NCI-H1930 (cell line): ENCODE data around the gene SNX32.
"Not testable (repeated sequence)": the region's sequence is repeated elsewhere in the genome, so short reads cannot be mapped to it uniquely, and the experiment has no call there.

ENCODE experiments used
- DNase-seq, 2 experiments: peaks; one replicate each; lab custom pipeline; 2025; lab: John Stamatoyannopoulos, UW

SNX32 gene

DNA sequence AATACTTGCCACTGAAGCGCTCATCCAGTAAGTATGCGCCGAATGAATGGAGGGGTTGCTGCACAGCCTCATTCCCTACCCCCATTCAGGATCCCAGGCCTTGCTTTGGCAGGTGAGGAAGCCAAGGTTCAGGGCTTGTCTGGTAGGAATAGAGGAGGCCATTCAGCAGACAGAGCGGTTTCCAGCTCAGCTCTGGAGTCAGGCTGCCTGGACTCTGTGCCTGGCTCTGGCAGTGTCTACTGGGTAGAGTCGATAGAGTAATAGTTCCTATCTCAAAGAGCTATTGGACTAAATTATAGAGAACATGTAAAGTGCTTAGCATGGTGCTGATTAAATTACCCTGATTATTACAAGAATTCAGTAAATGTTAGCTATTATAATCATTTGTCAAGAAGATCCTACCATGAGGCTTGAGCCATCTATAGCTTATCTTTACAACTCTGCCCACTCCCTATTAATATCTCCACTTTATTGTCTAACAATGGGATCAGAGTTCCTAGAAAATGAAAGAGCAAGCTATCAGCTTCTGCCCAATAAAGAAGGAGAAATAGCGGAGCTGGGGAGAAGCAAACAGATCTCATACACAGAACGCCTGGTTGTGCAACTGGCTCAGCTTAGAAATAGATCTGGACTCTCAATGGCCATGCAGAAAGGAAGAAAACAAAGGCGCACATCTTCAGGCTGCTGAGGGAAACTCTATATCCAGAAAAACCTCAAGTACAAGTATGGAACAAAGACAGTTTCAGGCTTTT, 6.6 kb upstream of the SNX32 start:
- no peak for DNase-seq

DNA sequence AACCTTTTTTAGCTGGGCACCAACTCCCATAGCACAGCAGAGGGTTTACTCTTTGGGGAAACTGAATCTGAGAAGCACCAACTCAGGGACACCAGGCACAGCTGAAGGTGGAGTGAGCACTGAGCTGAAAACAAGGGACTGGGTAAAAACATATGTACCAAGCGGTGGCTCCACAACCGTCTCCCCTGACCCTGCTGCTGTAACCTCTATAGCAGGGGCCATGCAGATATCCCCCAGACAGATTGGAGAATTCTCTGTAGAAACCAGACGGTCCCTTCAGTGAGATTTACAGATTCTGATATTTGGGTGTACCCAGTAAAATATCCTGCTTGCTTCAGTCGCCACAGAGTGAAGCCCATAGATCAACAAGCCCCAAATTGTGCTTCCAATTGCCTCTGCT, 4.3 kb upstream of the SNX32 start:
- no peak for DNase-seq

DNA sequence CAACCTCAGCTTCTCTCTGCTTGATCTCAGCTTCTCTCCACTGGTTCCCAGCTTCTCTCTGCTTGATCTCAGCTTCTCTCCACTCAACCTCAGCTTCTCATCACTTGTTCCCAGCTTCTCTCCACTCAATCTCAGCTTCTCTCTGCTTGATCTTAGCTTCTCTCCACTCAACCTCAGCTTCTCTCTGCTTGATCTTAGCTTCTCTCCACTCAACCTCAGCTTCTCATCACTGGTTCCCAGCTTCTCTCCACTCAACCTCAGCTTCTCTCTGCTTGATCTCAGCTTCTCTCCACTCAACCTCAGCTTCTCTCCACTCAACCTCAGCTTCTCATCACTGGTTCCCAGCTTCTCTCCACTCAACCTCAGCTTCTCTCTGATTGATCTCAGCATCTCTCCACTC, 1.5 kb upstream of the SNX32 start:
- DNase-seq = not testable (repeated sequence)

- DNase-seq = no peak
Measured at GRCh38 chr11:65834202-65834601, 439 bp downstream of the SNX32 start.

GRCh38 chr11:65842144-65842543, 8.4 kb downstream of the SNX32 start:
- no peak for DNase-seq

- DNase-seq = no peak
Measured at GRCh38 chr11:65843811-65844210, 10.0 kb downstream of the SNX32 start.

DNA sequence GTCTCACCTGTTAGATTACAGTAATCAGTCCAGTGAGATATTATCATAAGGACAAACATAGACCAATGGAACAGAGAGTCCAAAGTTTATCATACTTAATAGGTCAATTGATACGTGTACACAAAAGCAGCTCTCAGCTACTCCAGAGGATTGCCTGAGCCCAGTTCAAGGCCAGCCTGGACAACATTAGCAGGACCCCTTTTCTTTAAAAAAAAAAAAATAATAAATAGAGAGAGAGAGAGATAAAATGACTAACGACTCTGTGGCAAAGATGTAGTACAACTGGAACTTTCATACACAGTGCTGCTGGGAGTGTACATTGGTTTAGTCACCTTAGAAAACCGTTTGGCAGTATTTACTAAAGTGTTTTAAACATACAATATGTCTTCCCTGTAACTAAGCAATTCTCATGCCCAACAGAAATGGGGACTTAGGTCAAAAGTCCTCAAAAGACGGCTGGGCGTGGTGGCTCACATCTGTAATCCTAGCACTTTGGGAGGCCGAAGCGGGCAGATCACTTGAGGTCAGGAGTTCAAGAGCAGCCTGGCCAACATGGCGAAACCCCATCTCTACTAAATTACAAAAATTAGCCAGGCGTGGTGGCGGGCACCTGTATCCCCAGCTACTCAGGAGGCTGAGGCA, 10.6 kb downstream of the SNX32 start:
- no peak for DNase-seq

- no peak for DNase-seq
Measured at GRCh38 chr11:65847746-65848145, 14.0 kb downstream of the SNX32 start.

- DNase-seq = not testable (repeated sequence)
Measured at GRCh38 chr11:65848693-65849092, 14.9 kb downstream of the SNX32 start.

- DNase-seq = no peak
Measured at GRCh38 chr11:65849366-65849765, 15.6 kb downstream of the SNX32 start.

- no peak for DNase-seq
Measured at GRCh38 chr11:65849771-65850216, 16.0 kb downstream of the SNX32 start.

GRCh38 chr11:65850217-65851082, 16.7 kb downstream of the SNX32 start:
- no peak for DNase-seq

DNA sequence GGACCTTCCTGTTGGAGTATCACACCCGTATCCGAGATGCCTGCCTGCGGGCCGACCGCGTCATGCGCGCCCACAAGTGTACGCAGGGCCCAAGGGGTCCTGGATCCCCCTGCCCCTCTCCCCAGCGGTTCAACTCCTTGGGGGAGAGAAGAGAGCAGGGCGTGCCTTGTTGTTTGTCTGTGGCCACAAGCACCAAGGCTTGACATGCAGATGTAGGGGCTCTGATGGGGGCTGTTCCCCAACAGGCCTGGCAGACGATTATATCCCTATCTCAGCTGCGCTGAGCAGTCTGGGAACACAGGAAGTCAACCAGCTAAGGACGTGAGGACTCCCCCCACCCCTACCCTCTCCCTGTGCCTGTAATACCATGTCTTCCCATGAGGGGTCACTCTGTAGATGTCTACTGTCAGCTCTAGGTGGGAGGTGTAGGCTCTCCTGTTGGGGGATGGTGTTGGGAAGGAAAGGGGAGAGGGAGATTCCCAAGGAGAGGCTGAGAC, 17.4 kb downstream of the SNX32 start:
- DNase-seq = no peak

GRCh38 chr11:65851811-65852507, 18.2 kb downstream of the SNX32 start:
- DNase-seq = no peak

GRCh38 chr11:65852508-65853245, 18.9 kb downstream of the SNX32 start:
- DNase-seq = no peak

GRCh38 chr11:65853246-65853979, 19.6 kb downstream of the SNX32 start:
- no peak for DNase-seq

- DNase-seq = no peak
Measured at GRCh38 chr11:65854161-65854592, 20.4 kb downstream of the SNX32 start.

DNA sequence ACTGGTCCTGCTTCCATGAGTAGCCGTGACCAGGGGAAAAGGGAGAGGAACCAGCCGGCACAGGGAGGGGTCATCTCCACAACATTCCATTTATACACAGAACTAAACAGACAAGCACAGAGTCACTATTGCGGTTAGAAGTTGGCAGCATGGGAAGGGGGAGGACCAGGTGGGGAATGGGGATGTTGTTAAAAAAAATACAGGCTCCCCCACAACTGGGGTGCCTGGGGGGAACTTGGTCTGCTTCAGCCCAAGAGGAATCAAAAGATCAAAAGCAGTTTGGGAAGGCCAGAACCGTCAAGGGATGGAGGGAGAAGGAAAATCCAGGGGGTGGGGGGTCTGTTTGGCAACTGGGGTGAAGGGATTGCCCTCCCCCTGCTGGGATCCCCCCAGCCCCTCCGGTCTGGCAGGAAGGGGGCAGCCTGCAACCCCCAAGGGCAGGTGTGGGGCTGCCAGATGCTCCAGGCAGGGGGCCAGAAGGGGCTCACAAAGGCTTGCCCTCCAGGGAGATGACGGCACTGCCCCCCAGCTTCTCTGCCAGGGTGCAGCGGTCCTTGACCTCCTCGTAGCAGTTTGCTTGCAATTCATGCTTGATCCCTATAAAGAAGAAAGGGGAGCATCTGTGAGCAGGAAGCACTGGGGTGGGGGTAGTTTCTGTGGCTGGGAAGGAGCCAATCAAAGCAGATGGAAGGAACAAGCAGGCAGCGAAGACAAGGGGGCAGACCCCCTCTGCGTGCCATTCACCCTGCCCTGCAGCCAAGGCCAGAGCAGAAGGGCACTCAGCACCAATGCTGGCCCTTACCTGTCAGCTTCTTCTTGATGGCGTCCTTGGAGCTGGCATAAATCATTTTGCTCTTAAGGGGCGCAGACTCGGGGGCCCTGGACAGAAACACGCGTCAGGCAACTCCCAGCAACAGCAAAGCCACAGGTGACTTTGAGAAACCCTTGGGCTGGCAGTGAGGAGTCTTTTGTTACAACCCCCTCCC, 21.4 kb downstream of the SNX32 start:
- DNase-seq = no peak

DNA sequence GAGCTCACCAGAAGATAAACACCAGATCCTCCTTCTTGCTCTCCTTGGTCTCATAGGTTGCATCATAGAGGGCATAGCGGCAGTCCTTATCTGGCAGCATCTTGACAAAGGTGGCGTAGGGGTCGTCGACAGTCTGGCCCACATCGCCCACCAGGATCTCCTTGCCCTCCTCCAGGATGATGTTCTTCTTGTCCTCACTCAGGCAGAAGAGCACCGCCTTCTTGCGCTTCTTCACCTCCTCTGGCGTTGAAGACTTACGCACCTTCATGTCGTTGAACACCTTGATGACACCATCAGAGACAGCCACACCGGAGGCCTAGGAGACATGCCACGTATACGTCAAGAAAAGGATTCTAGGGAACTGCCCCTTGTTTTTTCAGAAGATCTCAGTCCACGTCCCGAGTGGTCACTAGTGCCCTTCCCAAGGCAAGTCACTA, 22.2 kb downstream of the SNX32 start:
- no peak for DNase-seq
